SH-SY5Y (cell line): ENCODE measurements around the gene TTC19.

Experiments
- GATA2 ChIP-seq: IDR thresholded peaks from 2 replicates; pipeline ENCODE4 v1.6.1; 2011; ENCODE audit warnings: mild to moderate bottlenecking, low read depth, low read length
- GATA3 ChIP-seq: IDR thresholded peaks from 2 replicates; pipeline ENCODE4 v1.6.1; 2011; ENCODE audit warnings: low read depth, mild to moderate bottlenecking, low read length, moderate library complexity

The TTC19 gene

GRCh38 chr17:15966879-15967248, 32.8 kb upstream of the TTC19 start:
- TF ChIP-seq GATA3: no peak

- TF ChIP-seq GATA2 (no peak), GATA3 (no peak)
Measured at GRCh38 chr17:15967706-15968399, 31.8 kb upstream of the TTC19 start.

DNA sequence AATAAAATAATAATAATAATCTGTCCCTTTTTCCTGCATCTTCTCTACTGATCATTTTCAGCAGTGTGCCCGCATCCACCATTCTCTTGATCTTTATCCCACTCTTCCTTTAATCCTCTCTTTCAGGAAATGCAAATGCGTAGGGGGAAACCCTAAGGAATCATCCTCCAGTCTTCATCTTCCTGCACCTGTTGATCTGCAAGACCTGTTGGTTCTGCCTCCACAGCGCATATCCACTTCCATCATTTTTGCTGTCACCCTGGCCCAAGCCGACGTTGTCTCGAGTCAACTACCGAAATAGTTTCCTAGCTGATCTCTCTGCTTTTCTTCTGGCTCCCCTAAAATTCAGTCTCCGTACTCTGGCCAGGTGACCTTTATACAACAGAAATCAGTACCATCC, 30.2 kb upstream of the TTC19 start:
- no peak for TF ChIP-seq GATA3
- TF ChIP-seq GATA2: no peak

DNA sequence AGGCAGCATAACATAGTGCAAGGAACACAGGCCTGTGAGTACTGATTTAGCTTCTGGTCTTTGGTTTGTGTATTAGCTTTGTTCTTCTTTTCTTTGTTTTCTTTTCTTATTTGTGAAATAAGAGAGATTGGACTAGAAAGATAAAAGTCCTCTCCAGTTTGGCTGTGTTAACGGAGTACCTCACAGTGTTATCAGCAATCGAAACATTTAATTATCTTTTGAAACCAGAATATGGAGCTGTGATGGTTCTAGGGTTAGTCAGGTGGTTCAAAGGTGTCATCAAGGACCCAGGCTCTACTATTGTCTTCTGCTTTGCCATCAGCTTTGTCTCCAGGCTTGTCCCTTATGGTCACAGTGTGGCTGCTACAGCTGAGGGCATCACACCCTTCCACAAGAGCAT, 29.1 kb upstream of the TTC19 start:
- TF ChIP-seq GATA2 (no peak), GATA3 (no peak)

DNA sequence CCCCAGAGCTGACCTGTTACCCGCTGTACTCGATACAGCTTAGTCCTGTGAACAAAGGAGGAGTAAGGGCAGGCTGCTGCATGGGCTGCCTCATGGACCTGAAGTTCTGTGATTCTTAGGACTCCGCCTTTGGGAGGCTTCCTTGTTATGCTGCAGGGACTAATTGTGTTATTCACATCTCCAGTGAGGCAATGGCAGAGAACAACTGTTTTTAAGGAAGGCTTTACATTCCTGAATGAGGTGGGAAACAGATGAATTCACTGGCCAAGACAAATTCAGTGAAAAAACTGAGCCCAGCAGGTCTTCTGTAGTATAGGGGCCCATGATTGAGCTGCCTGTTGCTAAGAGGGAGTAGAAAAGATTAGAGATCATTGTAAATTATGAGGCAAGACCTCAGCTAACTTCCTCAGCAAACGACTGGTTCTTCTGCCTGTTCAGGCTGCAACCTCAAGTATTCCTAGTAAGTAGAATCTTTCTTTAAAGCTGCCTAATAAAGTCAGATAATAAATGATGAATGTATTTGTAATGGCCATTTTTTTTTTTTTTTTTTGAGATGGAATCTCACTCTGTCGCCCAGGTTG, 28.4 kb upstream of the TTC19 start:
- TF ChIP-seq GATA2 (no peak), GATA3 (no peak)

DNA sequence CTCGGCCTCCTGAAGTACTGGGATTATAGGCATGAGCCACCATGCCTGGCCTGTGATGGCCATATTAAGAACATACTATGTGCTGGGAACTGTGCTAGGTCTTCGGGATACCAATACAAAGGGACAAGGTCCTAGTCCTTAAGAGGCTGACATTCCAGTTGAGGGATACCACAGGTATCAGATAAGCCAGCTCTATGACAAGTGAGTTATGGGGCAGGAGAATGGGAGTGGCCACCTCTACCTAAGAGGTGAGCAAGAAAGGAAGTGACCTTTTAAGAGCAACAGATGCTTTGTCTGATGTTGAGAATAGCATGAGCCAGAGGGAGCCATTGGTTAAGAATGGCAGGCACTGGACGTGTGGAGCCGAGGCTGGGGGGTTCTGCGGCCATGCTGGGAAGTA, 27.7 kb upstream of the TTC19 start:
- TF ChIP-seq GATA2 (no peak), GATA3 (no peak)

DNA sequence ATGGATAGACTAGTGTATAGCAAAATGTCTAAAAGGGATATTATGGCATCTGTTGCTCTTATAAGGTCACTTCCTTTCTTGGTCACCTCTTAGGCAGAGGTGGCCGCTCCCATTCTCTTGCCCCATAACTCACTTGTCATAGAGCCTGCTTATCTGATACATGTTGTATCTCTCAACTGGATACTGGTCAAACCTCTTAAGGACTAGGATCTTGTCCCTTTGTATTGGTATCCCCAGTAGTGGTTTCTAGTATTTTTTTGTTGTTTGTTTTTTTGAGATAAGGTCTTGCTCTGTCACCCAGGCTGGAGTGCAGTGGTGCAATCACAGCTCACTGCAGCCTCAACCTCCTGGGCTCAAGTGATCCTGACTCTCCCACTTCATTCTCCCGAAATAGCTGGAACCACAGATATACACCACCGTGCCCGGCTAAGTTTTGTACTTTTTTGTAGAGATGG, 27.1 kb upstream of the TTC19 start:
- TF ChIP-seq GATA3 (no peak), GATA2 (no peak)

DNA sequence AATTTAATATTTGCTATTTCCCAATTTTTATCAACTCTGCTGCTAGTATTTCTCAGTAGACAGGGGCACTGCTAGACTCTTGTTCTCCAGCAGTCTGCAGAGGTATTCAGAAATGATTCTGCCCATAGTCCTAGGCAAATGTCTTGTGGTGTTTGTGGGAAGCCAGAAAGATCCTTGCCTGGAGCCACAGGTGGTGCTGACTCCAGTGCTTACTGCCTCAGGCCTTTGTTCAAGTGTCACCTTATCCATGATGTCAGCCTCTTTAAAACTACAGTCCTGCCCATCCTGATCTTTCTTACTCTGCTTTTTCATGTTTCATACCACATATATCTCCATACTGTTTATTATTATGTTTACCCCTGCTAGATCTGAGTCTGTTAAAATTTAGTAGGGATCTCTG, 26.6 kb upstream of the TTC19 start:
- TF ChIP-seq GATA2 (no peak), GATA3 (no peak)

DNA sequence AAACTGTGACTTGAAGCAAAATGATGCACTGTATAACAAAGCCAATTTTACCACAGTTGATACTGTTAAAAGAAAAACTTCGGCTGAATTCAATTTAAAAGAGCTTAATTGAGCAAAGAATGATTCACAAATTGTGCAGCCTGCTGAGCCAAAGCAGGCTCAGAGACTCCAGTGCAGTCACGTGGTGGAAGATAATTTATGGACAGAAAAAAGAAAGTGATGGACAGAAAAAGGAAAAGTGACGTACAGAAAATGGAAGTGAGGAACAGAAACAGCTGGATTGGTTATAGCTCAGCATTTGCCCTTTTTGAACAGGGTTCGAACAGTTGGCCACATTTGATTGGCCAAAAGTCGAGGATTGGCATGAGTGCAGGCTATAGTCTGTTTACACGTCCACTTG, 25.8 kb upstream of the TTC19 start:
- TF ChIP-seq GATA2: no peak
- no peak for TF ChIP-seq GATA3

DNA sequence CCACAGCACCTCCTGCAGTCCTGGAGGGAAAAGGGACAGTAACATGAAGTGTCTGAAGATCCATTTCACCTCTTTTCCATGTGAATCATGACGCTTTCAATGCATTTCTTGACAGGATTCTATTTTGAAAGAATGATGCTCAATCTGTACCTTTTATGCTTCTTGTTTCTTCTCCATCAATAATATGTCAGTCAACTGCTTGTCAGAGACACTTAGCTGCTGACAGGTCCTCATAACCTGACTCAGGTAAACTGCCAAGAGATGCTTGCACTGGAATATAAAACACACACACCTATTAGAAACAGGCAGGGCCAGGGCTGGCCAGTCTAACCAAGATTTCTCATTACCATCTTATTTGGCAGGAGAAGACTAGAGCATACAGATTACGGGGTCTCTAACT, 21.7 kb upstream of the TTC19 start:
- TF ChIP-seq GATA2: no peak
- no peak for TF ChIP-seq GATA3

DNA sequence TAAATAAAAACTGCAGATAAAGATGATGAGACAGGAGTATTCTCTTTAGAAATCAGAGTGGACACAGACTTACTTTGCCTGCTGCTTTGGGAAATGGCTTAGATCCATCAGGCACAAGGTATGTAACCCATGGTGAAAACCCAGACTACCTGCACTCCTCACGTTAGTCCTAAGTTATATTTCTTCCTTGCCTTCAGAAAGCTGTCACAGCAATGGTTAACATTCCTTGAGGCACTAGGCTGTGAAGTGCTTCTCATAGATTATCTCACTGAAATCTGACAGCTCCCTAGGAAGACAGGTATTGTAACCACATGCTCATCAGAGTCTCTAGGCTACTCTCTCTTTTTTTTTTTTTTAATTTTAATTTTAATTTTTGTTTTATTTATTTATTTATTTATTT, 21.0 kb upstream of the TTC19 start:
- no peak for TF ChIP-seq GATA2
- TF ChIP-seq GATA3: no peak

- no peak for TF ChIP-seq GATA2
- TF ChIP-seq GATA3: no peak
Measured at GRCh38 chr17:15981208-15981607, 18.4 kb upstream of the TTC19 start.

DNA sequence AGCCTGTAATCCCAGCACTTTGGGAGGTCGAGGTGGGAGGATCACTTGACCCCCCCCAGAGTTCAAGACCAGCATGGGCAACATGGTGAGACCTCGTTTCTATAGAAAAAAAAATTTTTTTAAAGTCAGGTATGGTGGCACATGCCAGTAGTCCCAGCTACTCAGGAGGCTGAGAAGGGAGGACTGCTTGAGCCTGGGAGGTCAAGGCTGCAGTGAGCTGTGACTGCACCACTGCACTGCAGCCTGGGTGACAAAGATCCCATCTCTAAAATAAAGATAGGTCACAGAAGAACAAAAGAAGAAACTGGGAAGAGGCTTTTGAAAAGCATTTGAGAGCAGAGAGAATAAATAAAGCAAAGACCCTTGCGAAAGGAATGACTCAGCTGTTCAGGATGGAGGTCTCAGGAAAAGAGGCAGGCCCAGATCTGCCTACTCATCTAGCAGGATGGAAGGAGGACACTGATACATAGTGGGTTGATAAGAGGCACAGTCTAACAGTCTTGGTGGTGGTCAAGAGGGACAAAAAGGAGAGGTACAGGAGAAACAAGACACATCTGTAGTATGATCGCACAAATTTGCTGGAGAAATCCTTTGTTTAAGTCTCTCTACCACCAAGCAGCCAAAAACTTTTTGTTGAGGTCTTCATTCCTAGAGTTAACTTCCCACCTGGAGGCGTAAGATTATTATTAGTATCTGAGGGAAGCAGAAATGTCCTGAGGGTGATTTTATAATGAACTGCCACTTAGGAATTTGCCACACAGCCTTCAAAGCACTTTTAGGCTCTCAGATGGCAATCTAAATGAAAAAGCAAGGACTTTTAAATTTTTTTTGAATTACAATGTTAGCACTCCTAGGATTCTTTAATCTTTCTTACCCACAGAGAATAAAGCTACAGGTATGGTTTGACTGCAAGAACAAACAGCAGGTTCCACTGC, 17.7 kb upstream of the TTC19 start:
- TF ChIP-seq GATA3: no peak
- TF ChIP-seq GATA2: no peak

DNA sequence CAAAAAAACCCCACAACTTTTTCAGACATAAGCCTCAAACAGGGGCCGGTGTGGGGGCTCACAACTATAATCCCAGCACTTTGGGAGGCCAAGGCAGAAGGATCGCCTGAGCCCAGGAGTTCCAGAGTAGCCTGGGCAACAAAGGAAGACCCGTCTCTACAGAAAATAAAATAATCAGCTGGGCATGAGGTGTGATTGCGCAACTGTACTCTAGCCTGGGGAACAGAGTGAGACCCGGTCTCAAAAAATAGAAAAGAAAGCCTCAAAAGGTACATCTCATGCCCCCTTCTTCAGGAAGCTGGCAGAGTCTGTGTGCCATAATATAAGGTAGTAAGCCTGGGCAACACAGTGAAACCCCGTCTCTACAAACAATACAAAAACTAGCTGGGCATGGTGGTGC, 3.3 kb upstream of the TTC19 start:
- no peak for TF ChIP-seq GATA2
- no peak for TF ChIP-seq GATA3
